ENCODE results near the gene SNX22. TPM values are rescaled to one million over a fixed set of nuclear protein-coding genes. Genes with fewer than 3 reads are reported as not detected.

Gene SNX22
- total and polyA plus RNA-seq, 7 donors = under 0.01 to 8.4 (median 0.83) TPM; not detected in 2

GRCh38 chr15:64185146-64185911, 33.8 kb downstream of the SNX22 start:
- TF ChIP-seq POLR2A (IDR thresholded peaks at IDR 0.05) (no peak), POLR2AphosphoS5 (IDR thresholded peaks at IDR 0.05) (no peak), CTCF (IDR thresholded peaks at IDR 0.05) (no peak), EP300 (IDR thresholded peaks at IDR 0.05) (no peak)
- Histone ChIP-seq H3K36me3 (peaks cover 0 to 29% (median 3%) of the 10 kb centered on the region in 4 donors), H3K27ac (no peak overlapping the region), H3K9me3 (no peaks in the 10 kb centered on the region), H3K4me3 (no peak overlapping the region), H3K27me3 (no peaks in the 10 kb centered on the region), H3K4me1 (no peaks in the 10 kb centered on the region)
- DNase-seq = no peak
- WGBS, 2 donors = 88 to 91% methylated on average over 9 of the region's 9 CpGs
- intact Hi-C loops (cut with DNase I) = no loop called here

- WGBS, 2 donors = 87 to 95% methylated on average over 2 of the region's 2 CpGs
- H3K4me1 ChIP-seq = no peaks in the 10 kb centered on the region
- DNase-seq = no peak
- intact Hi-C loops (cut with DNase I) = no loop called here
- no peak overlapping the region for H3K27ac ChIP-seq
- H3K36me3 ChIP-seq = peaks cover 0 to 26% (median 3%) of the 10 kb centered on the region in 4 donors
- H3K27me3 ChIP-seq = no peaks in the 10 kb centered on the region
- no peak overlapping the region for H3K4me3 ChIP-seq
- TF ChIP-seq POLR2AphosphoS5 (IDR thresholded peaks at IDR 0.05) (no peak), CTCF (IDR thresholded peaks at IDR 0.05) (no peak), POLR2A (IDR thresholded peaks at IDR 0.05) (no peak), EP300 (IDR thresholded peaks at IDR 0.05) (no peak)
- no peaks in the 10 kb centered on the region for H3K9me3 ChIP-seq
Observed at GRCh38 chr15:64187396-64188191, 36.1 kb downstream of the SNX22 start.

DNA sequence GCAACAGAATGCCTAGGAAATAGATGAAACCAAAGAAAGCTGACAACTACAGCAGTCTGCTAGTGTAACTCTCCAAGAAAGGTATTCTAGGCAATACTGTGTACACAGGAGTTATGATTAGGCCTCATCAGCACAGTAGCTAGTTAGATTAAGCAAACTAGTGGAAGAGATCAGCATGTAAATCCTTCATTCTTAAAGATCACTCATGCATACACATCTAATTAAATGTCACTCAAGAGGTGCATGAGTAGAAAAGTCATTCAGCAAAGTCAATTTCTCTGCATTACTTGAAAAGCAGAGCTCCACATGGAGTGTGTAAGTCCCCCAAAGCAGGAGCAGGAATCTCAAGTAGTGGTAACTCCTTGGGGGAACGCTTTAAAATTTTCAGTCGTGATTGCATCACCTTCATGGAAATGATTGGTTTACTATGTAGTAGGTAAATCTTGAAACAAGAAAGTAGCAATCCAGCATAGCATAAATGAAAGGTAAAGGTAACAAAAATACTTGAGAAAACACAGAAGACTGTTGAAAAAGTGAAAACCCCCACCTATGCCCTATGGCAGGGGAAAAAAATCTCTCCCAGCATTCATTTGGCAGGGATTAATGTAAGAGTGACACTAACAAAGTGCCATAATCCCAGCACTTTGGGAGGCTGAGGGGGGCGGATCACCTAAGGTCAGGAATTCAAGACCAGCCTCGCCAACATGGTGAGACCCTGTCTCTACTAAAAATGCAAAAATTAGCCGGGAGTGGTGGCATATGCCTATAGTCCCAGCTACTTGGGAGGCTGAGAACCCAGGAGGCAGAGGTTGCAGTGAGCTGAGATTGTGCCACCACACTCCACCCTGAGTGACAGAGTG, 40.7 kb downstream of the SNX22 start:
- no peaks in the 10 kb centered on the region for H3K27me3 ChIP-seq
- no peak for TF ChIP-seq POLR2AphosphoS5 (IDR thresholded peaks at IDR 0.05)
- no peak for TF ChIP-seq CTCF (IDR thresholded peaks at IDR 0.05)
- no peak for TF ChIP-seq POLR2A (IDR thresholded peaks at IDR 0.05)
- no peak for TF ChIP-seq EP300 (IDR thresholded peaks at IDR 0.05)
- no peaks in the 10 kb centered on the region for H3K4me1 ChIP-seq
- H3K36me3 ChIP-seq = peaks cover 0 to 30% (median 2%) of the 10 kb centered on the region in 4 donors
- no peak for DNase-seq
- H3K27ac ChIP-seq = no peak overlapping the region
- H3K4me3 ChIP-seq = no peak overlapping the region
- intact Hi-C loops (cut with DNase I) = no loop called here
- no peaks in the 10 kb centered on the region for H3K9me3 ChIP-seq
- 96 to 97% methylated on average over 5 of the region's 5 CpGs for WGBS, 2 donors

GRCh38 chr15:64193971-64194370, 42.4 kb downstream of the SNX22 start:
- no peaks in the 10 kb centered on the region for H3K4me1 ChIP-seq
- 93% methylated on average over 6 of the region's 6 CpGs for WGBS, 2 donors

More at GRCh38 chr15:64193971-64194370, 42.4 kb downstream of the SNX22 start:
- no peak overlapping the region for H3K4me3 ChIP-seq
- H3K27me3 ChIP-seq = no peaks in the 10 kb centered on the region
- intact Hi-C loops (cut with DNase I) = no loop called here
- peaks cover 0 to 16% (median 0%) of the 10 kb centered on the region in 4 donors for H3K36me3 ChIP-seq
- TF ChIP-seq POLR2AphosphoS5 (IDR thresholded peaks at IDR 0.05) (no peak), CTCF (IDR thresholded peaks at IDR 0.05) (no peak), EP300 (IDR thresholded peaks at IDR 0.05) (no peak), POLR2A (IDR thresholded peaks at IDR 0.05) (no peak)
- no peak for DNase-seq
- H3K9me3 ChIP-seq = no peaks in the 10 kb centered on the region
- no peak overlapping the region for H3K27ac ChIP-seq
